NCI-H2081 treated with DMSO at 0.1 percent for 48 hours (cell line): ENCODE measurements around the gene C4orf51.
"Not testable (repeated sequence)": the region's sequence is repeated elsewhere in the genome, so short reads cannot be mapped to it uniquely, and the experiment has no call there.

Source experiments
- DNase-seq: peaks from one replicate; lab custom pipeline; 2025; lab: John Stamatoyannopoulos, UW

The C4orf51 gene

DNA sequence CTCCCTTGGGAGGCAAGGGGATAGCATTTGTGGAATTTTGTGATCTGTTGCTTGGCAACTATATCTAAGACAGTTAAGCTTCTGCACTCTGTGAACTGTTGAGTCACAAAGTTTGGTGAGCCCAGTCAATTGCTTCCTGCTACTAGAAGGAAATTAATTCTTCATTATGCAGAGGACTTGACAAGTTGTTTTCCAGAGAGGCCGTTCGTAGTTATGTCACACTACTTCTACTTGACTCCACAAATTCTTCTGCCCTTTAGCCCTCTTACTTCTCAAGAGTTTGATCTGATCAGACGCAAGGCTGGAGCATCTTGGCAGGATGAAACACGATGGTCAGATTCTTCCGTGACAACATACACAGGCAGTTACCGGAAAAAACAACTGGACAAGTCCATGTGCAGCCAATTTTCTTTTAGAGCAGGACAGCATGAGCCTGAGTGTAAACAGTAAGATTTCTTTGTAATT is at the start of gene C4orf51:
Gene C4orf51 (plus strand): TSS at position 156 of the 465 bp plus-strand sequence. CDS start 58 bp downstream, at position 214.
- no peak for DNase-seq

GRCh38 chr4:145635117-145635516 is 44.8 kb upstream of the C4orf51 start:
- DNase-seq = no peak

GRCh38 chr4:145635630-145636029 is 44.3 kb upstream of the C4orf51 start:
- no peak for DNase-seq

DNA sequence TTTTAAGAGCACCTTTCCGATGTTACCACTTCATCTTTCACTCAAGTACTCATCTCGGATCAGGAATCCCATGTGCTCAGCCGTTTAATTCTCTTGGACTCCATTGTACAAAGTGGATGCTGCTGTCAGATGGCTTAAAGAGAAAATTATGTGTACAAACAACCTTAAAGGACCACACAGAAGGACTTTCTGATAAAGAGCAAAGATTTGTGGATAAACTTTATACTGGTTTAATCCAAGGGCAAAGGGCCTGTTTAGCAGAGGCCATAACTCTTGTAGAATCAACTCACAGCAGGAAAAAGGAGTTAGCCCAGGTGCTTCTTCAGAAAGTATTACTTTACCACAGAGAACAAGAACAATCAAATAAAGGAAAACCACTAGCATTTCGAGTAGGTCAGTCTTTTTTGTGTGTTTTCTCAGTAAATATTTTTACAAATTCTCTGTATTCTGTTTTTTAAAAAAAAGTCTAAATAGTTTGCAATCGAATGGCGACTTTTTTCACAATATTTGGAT is 40.7 kb upstream of the C4orf51 start:
- DNase-seq = no peak

DNA sequence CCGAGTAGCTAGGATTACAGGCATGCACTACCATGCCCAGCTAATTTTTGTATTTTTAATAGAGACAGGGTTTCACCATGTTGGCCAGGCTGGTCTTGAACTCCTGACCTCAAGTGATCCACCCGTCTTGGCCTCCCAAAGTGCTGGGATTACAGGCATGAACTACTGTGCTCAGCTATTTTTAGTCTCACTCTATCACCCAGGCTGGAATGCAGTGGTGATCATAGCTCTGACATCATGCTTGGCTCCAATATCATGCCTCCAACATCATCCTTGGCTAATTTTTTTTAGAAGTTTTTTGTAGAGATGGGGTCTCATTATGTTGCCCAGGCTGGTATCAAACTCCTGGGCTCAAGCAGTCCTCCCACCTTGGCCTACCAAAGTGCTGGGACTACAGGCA is 39.7 kb upstream of the C4orf51 start:
- not testable (repeated sequence) for DNase-seq

DNA sequence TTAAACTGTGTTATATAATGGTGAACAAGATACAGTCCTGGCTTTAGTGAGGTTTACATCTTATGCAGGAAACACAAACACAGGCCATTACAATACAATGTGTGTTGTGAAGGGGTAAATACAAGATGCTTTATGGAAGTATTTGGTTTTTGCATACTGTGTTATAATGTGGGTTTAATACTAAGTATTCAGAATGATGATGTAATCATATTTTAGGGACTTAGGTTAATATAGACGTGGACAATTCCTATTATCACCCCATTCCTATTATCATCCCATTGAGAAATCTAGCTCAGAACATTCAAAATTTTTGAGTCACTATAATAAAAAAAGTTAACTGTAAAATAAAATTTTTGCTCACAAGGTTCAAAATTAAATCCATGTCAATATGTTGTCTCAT is 36.7 kb upstream of the C4orf51 start:
- DNase-seq = no peak

GRCh38 chr4:145644699-145645098 is 35.2 kb upstream of the C4orf51 start:
- DNase-seq = no peak

DNA sequence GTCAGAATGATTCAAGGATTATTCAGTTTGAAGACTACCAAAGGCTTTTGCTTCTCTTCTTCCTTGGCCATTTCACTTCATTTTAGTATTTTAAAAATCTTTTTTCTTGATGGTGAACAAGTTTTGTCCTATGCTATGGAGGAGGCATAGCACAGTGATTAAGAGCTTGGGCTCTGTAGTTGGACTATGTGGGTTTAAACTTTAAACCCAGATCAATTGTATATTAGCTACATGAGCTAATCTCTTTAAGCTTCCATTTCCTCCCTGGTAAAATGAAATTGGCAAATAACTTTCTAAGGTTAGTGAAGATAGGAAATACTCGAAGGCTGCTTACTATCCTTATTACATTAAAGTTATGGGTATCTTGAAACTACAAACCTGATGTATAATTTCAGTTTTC is 23.8 kb upstream of the C4orf51 start:
- DNase-seq = no peak

DNA sequence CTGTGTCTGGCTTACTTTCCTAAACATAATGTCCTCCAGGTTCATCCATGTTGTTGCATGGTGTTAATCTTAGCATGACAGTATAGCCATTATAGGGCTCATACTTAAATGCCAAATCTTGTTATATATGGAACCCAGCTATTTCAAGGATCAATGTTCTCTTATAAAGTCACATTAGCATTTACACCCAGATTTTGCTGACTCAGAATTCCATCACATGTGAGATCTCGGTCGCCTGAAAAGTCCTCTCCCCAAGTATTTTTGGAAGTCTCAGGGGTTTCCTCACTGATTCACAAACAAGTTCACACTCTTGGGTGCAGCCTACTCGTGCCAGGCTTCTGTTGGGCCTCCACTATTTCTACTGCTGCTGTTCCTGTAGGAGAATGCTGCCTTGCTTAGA is 19.9 kb upstream of the C4orf51 start:
- no peak for DNase-seq

GRCh38 chr4:145663194-145663593 is 16.8 kb upstream of the C4orf51 start:
- DNase-seq = no peak

- no peak for DNase-seq
Observed at GRCh38 chr4:145665773-145666172, 14.2 kb upstream of the C4orf51 start.

- DNase-seq = no peak
Observed at GRCh38 chr4:145670422-145670821, 9.5 kb upstream of the C4orf51 start.

DNA sequence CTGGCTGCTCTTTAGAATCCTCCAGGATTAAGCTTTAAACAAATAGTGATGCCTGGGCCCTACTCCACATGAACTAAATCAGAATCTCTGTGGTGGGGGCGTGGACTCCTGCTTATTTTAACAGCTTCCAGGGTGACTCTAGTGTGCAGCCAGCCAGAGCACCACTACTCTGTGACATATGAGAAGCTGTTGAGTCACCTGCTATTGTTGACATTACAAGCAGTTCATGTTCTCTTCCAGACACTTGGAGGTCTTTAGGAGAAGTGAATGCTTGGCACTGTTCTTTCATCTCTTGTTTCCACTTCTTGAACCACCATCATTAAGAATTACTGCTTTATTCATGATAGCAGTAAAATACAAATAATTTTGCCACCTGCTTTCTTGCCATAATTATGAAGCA is 426 bp upstream of the C4orf51 start:
- peak; percentile 13 for DNase-seq

DNA sequence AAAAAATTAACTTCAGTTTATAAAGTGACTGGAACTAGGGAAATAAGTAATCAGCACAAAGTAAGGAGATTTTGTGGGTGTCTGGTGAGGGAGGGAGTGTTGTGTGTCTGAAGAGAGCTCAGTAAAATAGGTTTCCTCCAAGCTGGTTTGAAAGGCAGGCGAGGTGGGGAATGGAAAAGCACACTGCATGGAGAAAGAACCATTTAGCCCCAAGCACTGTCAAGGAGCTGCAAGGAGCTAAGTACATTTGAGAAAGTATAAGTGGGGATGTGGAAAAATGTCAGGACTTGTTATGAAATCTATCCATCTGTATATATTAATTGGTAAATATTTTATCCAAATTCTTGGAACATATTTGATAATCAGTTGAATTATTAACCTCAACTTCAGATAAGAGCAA is 956 bp downstream of the C4orf51 start:
- no peak for DNase-seq

DNA sequence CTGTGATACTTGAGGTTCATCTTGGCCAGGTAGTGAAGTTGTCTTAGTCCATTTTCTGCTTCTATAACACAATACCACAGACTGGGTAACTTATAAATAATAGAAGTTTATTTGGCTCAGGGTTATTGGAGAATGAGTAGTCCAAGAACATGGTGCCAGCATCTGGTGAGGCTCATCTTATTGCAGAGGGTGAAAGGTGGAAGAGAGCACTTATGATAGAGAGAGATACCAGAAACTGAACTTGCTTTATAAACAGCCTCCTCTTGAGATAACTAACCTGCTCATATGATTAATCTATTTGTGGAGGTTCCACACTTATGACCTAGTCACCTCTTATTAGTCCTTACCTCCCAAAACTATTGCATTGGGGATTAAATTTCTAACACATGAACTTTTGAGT is 1.6 kb downstream of the C4orf51 start:
- DNase-seq = no peak

DNA sequence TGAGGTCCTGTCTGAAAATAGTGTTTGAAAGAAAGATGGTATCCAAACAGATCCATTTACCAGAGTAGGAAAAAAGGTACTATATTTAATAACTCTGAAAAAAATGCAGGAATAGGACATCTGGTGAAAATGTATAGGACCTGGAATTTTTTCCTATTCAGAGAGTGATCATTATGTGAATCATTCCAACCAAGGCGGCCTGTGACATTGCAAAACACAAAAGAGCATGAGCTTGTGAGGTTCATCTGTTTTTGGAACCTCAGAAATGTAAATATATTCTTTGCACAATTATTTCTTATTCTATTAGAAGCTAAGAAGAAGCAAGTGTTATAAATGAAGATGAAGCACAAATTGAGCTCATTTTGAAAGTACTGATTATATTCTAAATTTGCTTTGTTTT is 2.0 kb downstream of the C4orf51 start:
- DNase-seq = no peak

- DNase-seq = no peak
Observed at GRCh38 chr4:145686991-145687390, 7.0 kb downstream of the C4orf51 start.

- no peak for DNase-seq
Observed at GRCh38 chr4:145690610-145691009, 10.7 kb downstream of the C4orf51 start.

- not testable (repeated sequence) for DNase-seq
Observed at GRCh38 chr4:145691416-145691815, 11.5 kb downstream of the C4orf51 start.

DNA sequence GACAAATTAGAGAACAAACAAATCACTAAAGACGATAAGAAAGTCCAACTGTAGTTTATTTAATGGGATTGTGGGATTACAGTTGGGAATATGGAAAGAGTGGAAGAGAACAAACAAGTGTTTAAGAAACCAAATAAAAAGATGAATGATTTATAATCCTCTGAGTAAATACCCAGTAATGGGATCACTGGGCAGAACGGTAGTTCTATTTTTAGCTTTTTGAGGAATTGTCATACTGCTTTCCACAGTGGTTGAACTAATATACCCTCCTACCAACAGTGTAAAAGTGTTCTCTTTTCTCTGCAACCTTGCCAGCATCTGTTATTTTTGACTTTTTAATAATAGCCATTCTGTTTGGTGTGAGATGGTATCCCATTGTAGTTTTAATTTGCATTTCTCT is 15.0 kb downstream of the C4orf51 start:
- DNase-seq = peak; percentile 35

DNA sequence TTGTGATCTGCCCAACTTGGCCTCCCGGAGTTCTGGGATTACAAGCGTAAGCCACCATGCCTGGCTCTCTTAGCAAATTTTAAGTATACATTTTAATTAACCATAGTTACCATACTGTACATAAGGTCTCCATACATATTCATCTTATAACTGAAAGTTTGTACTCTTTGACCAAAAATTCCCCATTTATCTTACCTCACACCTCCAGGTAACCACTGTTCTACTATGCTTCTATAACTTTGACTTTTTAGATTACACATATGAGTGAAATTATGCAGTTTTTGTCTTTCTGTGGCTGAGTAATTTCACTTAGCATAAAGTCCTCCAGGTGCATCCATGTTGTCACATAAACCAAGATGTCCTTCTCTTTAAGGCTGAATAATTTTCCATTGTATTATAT is 17.4 kb downstream of the C4orf51 start:
- no peak for DNase-seq

DNA sequence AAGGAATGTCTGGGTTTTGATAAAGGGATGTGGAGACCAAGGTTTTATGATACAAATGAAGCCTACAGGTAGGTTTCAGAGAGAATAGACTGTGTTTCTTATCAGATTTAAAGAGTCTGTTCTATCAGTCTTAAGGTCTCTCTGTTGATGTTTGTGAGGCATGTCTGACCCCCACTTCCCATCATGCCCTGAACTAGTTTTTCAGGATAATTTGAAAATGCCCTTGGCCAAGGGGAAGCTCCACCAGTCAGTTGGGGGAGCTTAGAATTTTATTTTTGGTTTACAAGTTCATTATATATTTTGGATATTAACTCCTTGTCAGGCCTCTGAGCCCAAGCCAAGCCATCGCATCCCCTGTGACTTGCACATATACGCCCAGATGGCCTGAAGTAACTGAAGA is 18.6 kb downstream of the C4orf51 start:
- no peak for DNase-seq

DNA sequence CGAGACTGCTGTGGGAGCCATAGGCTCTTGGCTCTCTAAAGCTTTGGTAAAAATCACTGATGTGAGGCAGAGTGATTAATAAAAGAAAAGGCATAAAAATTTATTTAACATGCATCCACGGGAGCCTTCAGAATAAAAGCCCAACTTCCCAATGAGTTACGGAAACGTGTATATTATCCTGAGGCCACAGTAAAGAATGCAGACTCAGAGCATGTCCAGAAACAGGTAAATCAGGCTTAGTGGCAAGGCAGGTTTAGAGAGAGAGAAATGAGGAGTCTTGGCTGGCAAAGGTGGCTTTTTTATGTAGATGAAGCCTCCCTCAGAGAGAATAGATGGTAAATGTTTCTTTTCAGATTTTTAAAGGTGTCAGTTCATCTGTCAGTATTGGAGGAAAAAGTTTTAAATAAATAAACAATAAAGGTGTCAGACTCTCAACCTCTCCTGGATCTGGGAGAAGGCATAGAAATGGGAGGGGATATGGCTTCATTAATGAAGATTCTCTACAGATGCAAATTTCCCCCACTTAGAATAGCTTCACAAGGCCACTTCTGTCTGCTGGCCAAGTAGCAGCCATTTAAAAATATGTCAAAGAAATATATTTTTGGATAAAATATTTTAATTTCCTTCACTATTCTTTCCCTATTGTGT is 24.0 kb downstream of the C4orf51 start:
- DNase-seq = no peak

GRCh38 chr4:145709336-145709735 is 29.4 kb downstream of the C4orf51 start:
- DNase-seq = peak; percentile 69
